GM23338 (cell line): ENCODE data around the gene FAM227A. TPM values are rescaled to one million over a fixed set of nuclear protein-coding genes. Genes with fewer than 3 reads are reported as not detected.
"Not testable (repeated sequence)": the region's sequence is repeated elsewhere in the genome, so short reads cannot be mapped to it uniquely, and the experiment has no call there.

ENCODE experiments used
- ATAC-seq: fragments of 200-7000 bp; cut with Tn5 transposase; 3 replicates; pipeline ENCODE4 v1.9.1; 2020
- DNase-seq: peaks from one replicate; pipeline ENCODE4 v3.0.0-alpha.2; 2015; ENCODE audit warnings: low spot score
- H2AFZ ChIP-seq: fragments of 200-600 bp; sonication (generic); 2 replicates; pipeline ENCODE4 v1.8.0; 2016; ENCODE audit warnings: antibody characterized with exemption, mild to moderate bottlenecking, moderate library complexity
- H3F3A ChIP-seq: fragments of 200-600 bp; sonication (generic); replicated peaks from 2 replicates; pipeline ENCODE4 v1.8.0; 2017; ENCODE audit warnings: antibody characterized with exemption, mixed run types, low read depth
- H3K27ac ChIP-seq: fragments of 200-600 bp; sonication (generic); 2 replicates; pipeline ENCODE4 v1.6.1; 2016; ENCODE audit warnings: low read depth
- H3K27me3 ChIP-seq: fragments of 200-600 bp; sonication (generic); 2 replicates; pipeline ENCODE4 v1.8.0; 2016; ENCODE audit warnings: mild to moderate bottlenecking, mixed run types, moderate library complexity; ENCODE audit not compliant: insufficient read depth
- H3K36me3 ChIP-seq: fragments of 200-600 bp; sonication (generic); 2 replicates; pipeline ENCODE4 v1.8.0; 2016; ENCODE audit warnings: mild to moderate bottlenecking; ENCODE audit not compliant: insufficient read depth
- H3K4me1 ChIP-seq: fragments of 200-600 bp; sonication (generic); 2 replicates; pipeline ENCODE4 v1.8.0; 2016; ENCODE audit warnings: mild to moderate bottlenecking, moderate library complexity; ENCODE audit not compliant: insufficient read depth
- H3K4me2 ChIP-seq: fragments of 200-600 bp; sonication (generic); 2 replicates; pipeline ENCODE4 v1.7.1; 2017; ENCODE audit warnings: mixed run types
- H3K4me3 ChIP-seq: fragments of 200-600 bp; sonication (generic); 2 replicates; pipeline ENCODE4 v1.6.1; 2016; ENCODE audit warnings: mixed run types
- H3K79me2 ChIP-seq: fragments of 200-600 bp; sonication (generic); replicated peaks from 2 replicates; pipeline ENCODE4 v1.8.0; 2017; ENCODE audit warnings: mild to moderate bottlenecking; ENCODE audit not compliant: insufficient read depth
- H3K9me2 ChIP-seq: fragments of 200-600 bp; sonication (generic); 2 replicates; pipeline ENCODE4 v1.8.0; 2017; ENCODE audit not compliant: insufficient read depth
- H4K20me1 ChIP-seq: fragments of 200-600 bp; sonication (generic); replicated peaks from 2 replicates; pipeline ENCODE4 v1.8.0; 2017; ENCODE audit warnings: mild to moderate bottlenecking; ENCODE audit not compliant: insufficient read depth
- H3K27ac Mint-ChIP-seq: 2 replicates; pipeline ENCODE4 v1.8.0; 2020; ENCODE audit warnings: inconsistent platforms, mild to moderate bottlenecking, moderate library complexity, mixed read lengths
- H3K27me3 Mint-ChIP-seq: 3 replicates; pipeline ENCODE4 v1.8.0; 2022; ENCODE audit warnings: low read depth, mild to moderate bottlenecking, moderate library complexity, mixed read lengths, inconsistent platforms; ENCODE audit not compliant: insufficient read depth, poor library complexity
- H3K36me3 Mint-ChIP-seq: 3 replicates; pipeline ENCODE4 v1.8.0; 2021; ENCODE audit warnings: low read depth, mild to moderate bottlenecking, inconsistent platforms, moderate library complexity, mixed read lengths
- H3K4me1 Mint-ChIP-seq: 3 replicates; pipeline ENCODE4 v1.8.0; 2020; ENCODE audit warnings: mild to moderate bottlenecking, inconsistent platforms, mixed read lengths
- H3K4me3 Mint-ChIP-seq: 3 replicates; pipeline ENCODE4 v1.8.0; 2021; ENCODE audit warnings: moderate library complexity, mild to moderate bottlenecking, inconsistent platforms, mixed read lengths
- H3K9me3 Mint-ChIP-seq: 3 replicates; pipeline ENCODE4 v1.8.0; 2020; ENCODE audit warnings: moderate library complexity, mild to moderate bottlenecking, inconsistent platforms, mixed read lengths
- EZH2 ChIP-seq: fragments of 200-600 bp; sonication (generic); IDR thresholded peaks from one replicate; pipeline ENCODE4 v1.8.0; 2017; ENCODE audit warnings: antibody characterized with exemption, mild to moderate bottlenecking, low read depth; ENCODE audit not compliant: unreplicated experiment
- ZNF331 ChIP-seq: fragments of 250-450 bp; sonication (Bioruptor Pico); IDR thresholded peaks from 2 replicates; pipeline ENCODE4 v1.5.0; 2020; ENCODE audit warnings: low read depth, mild to moderate bottlenecking, moderate library complexity
- polyA plus RNA-seq: library from polyadenylated mRNA; unstranded; fragments of >200 nt; fragmentation: Nextera tagmentation; extraction: Ambion mirVana; gene quantifications from 2 replicates; pipeline ENCODE4 v1.2.1, GENCODE V29; 2016
- total RNA-seq: library from RNA; depleted of rRNA; stranded (reverse); fragments of >200 nt; shearing (Covaris generic); gene quantifications from 2 replicates; pipeline ENCODE4 v1.2.3, GENCODE V29; 2014
- TF ChIP-seq, protein P1 (sequence below): IDR thresholded peaks from one replicate; pipeline ENCODE4 v1.6.1; 2018; ENCODE audit warnings: antibody characterized with exemption; ENCODE audit not compliant: unreplicated experiment
- TF ChIP-seq, protein P2 (sequence below), 2 experiments: fragments of 200-600 bp in 1 of 2; sonication (generic) in 1 of 2; conservative IDR thresholded peaks; 2 replicates each; pipeline versions ENCODE4 v1.5.1 to v1.6.1; 2016 to 2017; ENCODE audit warnings: antibody characterized with exemption in 2 of 2, low read depth in 2 of 2, mild to moderate bottlenecking in 2 of 2, moderate library complexity in 1 of 2

Gene FAM227A
- total and polyA plus RNA-seq, 2 experiments from 2014 or later, result 5.8 to 11.0 TPM

DNA sequence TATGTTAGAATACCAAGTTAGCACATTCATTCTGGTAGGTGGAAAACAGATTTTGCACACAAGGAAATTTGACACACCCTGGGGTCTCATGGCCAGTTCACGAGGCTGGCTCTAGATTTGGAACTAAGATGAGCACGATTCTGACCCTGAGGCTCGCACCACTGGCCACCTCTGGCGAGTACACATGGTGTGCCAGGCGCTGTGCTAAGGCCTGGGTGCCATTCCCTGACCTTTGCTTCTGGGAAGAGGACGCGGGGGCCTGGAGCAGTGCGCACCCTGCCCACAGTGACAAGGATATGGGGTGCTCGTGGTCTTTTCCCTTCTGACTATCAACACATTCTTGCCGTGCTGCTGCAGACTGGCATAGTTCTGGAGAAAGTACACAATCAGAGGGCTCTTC, 56.7 kb downstream of the FAM227A start (continued):
- no peak for TF ChIP-seq ZNF331

DNA sequence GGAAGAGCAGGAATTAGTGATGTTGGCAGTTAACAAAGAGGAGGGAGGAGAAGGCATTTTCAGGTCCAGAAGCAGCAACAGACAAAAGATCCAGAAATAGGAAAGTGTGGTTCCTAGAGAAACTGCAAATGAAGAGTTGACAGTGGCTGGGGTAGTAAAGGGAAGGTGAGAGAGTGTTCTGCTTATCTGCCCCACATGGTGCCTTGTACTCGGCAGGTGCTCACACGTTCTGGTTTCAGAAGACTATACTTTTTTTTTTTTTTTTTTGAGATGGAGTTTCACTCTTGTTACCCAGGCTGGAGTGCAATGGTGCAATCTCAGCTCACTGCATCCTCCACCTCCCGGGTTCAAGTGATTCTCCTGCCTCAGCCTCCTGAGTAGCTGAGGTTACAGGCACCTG, 73.3 kb downstream of the FAM227A start:
- not testable (repeated sequence) for DNase-seq, H4K20me1 ChIP-seq, H3K4me3 Mint-ChIP-seq, ATAC-seq, H2AFZ ChIP-seq, H3K27ac ChIP-seq, H3K36me3 ChIP-seq, H3K9me3 Mint-ChIP-seq, H3K27me3 ChIP-seq, H3K4me1 ChIP-seq, H3K4me2 ChIP-seq, H3K4me1 Mint-ChIP-seq, H3F3A ChIP-seq, H3K79me2 ChIP-seq, H3K9me2 ChIP-seq, H3K36me3 Mint-ChIP-seq, H3K27me3 Mint-ChIP-seq, H3K27ac Mint-ChIP-seq, H3K4me3 ChIP-seq

DNA sequence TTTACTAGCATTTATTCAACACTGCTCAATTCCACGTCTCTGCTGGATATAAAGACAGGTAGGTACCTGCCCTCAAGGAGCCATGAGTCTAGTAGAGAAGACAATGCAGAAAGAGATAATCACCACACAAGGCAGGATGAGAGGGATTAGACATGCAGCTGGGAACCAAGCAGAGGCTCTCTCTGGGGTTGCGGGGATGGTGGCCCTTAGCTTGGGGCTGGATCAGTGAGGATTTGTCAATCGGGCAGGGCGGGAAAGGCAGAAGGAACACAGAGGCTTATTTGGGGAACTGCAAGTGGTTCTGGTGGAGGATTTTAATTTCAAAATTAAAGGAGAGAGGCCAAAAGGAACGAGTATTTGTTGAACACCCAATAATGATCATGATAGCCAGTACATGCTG, 77.7 kb downstream of the FAM227A start:
- H3K9me3 Mint-ChIP-seq, result no peaks in the 10 kb centered on the region; the same call in 2 of the 3 replicates
- no peak overlapping the region for H3K4me2 ChIP-seq
- H3K27me3 ChIP-seq, result no peaks in the 10 kb centered on the region
- no peaks in the 10 kb centered on the region for H4K20me1 ChIP-seq
- H3K27ac Mint-ChIP-seq, result no peak overlapping the region
- H3K4me3 Mint-ChIP-seq, result no peak overlapping the region
- ATAC-seq, result peak; percentile 62; the same call in 2 of the 3 replicates
- H3K4me1 ChIP-seq, result no peaks in the 10 kb centered on the region
- H3K4me3 ChIP-seq, result no peak overlapping the region
- H3K4me1 Mint-ChIP-seq, result no peaks in the 10 kb centered on the region
- H3K36me3 Mint-ChIP-seq, result no peaks in the 10 kb centered on the region
- no peak overlapping the region for H2AFZ ChIP-seq
- no peaks in the 10 kb centered on the region for H3K9me2 ChIP-seq
- no peak overlapping the region for H3K27ac ChIP-seq
- no peaks in the 10 kb centered on the region for H3K27me3 Mint-ChIP-seq
- TF ChIP-seq, protein P1, sequence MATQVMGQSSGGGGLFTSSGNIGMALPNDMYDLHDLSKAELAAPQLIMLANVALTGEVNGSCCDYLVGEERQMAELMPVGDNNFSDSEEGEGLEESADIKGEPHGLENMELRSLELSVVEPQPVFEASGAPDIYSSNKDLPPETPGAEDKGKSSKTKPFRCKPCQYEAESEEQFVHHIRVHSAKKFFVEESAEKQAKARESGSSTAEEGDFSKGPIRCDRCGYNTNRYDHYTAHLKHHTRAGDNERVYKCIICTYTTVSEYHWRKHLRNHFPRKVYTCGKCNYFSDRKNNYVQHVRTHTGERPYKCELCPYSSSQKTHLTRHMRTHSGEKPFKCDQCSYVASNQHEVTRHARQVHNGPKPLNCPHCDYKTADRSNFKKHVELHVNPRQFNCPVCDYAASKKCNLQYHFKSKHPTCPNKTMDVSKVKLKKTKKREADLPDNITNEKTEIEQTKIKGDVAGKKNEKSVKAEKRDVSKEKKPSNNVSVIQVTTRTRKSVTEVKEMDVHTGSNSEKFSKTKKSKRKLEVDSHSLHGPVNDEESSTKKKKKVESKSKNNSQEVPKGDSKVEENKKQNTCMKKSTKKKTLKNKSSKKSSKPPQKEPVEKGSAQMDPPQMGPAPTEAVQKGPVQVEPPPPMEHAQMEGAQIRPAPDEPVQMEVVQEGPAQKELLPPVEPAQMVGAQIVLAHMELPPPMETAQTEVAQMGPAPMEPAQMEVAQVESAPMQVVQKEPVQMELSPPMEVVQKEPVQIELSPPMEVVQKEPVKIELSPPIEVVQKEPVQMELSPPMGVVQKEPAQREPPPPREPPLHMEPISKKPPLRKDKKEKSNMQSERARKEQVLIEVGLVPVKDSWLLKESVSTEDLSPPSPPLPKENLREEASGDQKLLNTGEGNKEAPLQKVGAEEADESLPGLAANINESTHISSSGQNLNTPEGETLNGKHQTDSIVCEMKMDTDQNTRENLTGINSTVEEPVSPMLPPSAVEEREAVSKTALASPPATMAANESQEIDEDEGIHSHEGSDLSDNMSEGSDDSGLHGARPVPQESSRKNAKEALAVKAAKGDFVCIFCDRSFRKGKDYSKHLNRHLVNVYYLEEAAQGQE, result no peak
- H3F3A ChIP-seq, result no peaks in the 10 kb centered on the region; the same call in 1 of the 2 replicates
- no peaks in the 10 kb centered on the region for H3K36me3 ChIP-seq
- DNase-seq, result peak; percentile 30
- no peaks in the 10 kb centered on the region for H3K79me2 ChIP-seq

DNA sequence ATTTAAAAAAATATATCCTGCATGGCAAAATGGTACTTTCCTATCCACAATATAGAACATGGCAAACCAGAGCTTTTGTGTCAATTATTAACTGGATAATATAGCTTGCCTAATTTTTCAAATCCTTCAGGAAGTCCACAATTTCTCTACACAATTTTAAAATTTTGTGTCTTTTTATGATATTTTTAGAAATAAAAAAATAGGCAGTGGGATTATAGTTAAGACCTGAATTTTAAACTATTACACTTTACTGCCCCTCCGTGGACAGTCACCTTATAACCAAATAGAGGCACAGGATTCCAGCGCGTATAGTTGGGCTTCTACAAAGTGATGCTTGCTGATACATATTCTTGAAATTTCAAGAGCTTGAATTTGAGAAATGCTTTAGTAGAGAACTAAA, 84.1 kb downstream of the FAM227A start:
- no peak overlapping the region for H3K4me3 ChIP-seq
- peak; percentile 70 for DNase-seq
- peak; percentile 7; the same call in 1 of the 3 replicates for ATAC-seq

More for the DNA sequence above, 84.1 kb downstream of the FAM227A start:
- peaks cover 7% of the 10 kb centered on the region for H3K27me3 Mint-ChIP-seq
- no peaks in the 10 kb centered on the region for H3K9me3 Mint-ChIP-seq
- no peaks in the 10 kb centered on the region for H3K27me3 ChIP-seq
- H3K4me3 Mint-ChIP-seq, result no peak overlapping the region
- no peaks in the 10 kb centered on the region for H3K36me3 ChIP-seq
- no peaks in the 10 kb centered on the region for H4K20me1 ChIP-seq
- TF ChIP-seq, protein P2, sequence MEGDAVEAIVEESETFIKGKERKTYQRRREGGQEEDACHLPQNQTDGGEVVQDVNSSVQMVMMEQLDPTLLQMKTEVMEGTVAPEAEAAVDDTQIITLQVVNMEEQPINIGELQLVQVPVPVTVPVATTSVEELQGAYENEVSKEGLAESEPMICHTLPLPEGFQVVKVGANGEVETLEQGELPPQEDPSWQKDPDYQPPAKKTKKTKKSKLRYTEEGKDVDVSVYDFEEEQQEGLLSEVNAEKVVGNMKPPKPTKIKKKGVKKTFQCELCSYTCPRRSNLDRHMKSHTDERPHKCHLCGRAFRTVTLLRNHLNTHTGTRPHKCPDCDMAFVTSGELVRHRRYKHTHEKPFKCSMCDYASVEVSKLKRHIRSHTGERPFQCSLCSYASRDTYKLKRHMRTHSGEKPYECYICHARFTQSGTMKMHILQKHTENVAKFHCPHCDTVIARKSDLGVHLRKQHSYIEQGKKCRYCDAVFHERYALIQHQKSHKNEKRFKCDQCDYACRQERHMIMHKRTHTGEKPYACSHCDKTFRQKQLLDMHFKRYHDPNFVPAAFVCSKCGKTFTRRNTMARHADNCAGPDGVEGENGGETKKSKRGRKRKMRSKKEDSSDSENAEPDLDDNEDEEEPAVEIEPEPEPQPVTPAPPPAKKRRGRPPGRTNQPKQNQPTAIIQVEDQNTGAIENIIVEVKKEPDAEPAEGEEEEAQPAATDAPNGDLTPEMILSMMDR (conservative IDR thresholded peaks at IDR 0.05; ENCODE audit: low read depth in 2 of 2), result peak; percentile 62 to 80
- no peak for TF ChIP-seq EZH2
- no peaks in the 10 kb centered on the region for H3K79me2 ChIP-seq
- H3K4me1 Mint-ChIP-seq, result peaks cover 20% of the 10 kb centered on the region
- no peaks in the 10 kb centered on the region; the same call in 2 of the 3 replicates for H3K36me3 Mint-ChIP-seq
- H3F3A ChIP-seq, result no peaks in the 10 kb centered on the region
- H3K4me2 ChIP-seq, result no peak overlapping the region
- peaks cover 19% of the 10 kb centered on the region for H3K4me1 ChIP-seq
- H3K27ac Mint-ChIP-seq, result no peak overlapping the region
- H3K9me2 ChIP-seq, result no peaks in the 10 kb centered on the region
- no peak overlapping the region for H3K27ac ChIP-seq
- H2AFZ ChIP-seq, result no peak overlapping the region
